CD14-positive monocyte (primary cell): ENCODE measurements around the gene SLC12A7. TPM values are rescaled to one million over a fixed set of nuclear protein-coding genes. Genes with fewer than 3 reads are reported as not detected.

Source experiments
- DNase-seq, 3 donors: peaks; one replicate each; pipeline ENCODE4 v3.0.0-alpha.2; 2011 to 2022
- H2AFZ ChIP-seq: 2 replicates; pipeline ENCODE4 v1.6.0; 2012; ENCODE audit warnings: mild to moderate bottlenecking, low read depth, low read length, inconsistent platforms; ENCODE audit not compliant: insufficient read depth, poor library complexity, severe bottlenecking
- H3K27ac ChIP-seq, 2 donors: 1 replicate in 1 of 2; 2 replicates in 1 of 2; pipeline ENCODE4 v1.5.1; 2012 to 2013; ENCODE audit warnings: low read length in 2 of 2, control low read depth in 1 of 2, inconsistent platforms in 1 of 2, low read depth in 1 of 2, mild to moderate bottlenecking in 1 of 2
- H3K27me3 ChIP-seq, 2 donors: one replicate each; pipeline versions ENCODE4 v1.6.0 to v1.6.1; 2011 to 2013; ENCODE audit warnings: low read length in 2 of 2; ENCODE audit not compliant: control insufficient read depth in 2 of 2, insufficient read depth in 2 of 2
- H3K36me3 ChIP-seq, 2 donors: replicated peaks in 1 of 2; 1 replicate in 1 of 2; 2 replicates in 1 of 2; pipeline versions ENCODE4 v1.5.1 to v1.6.1; 2012 to 2013; ENCODE audit warnings: low read length in 2 of 2, control low read depth in 1 of 2, inconsistent platforms in 1 of 2, mild to moderate bottlenecking in 1 of 2; ENCODE audit not compliant: insufficient read depth in 2 of 2, control insufficient read depth in 1 of 2
- H3K4me1 ChIP-seq, 2 donors: 1 replicate in 1 of 2; 2 replicates in 1 of 2; pipeline versions ENCODE4 v1.5.1 to v1.6.1; 2012 to 2013; ENCODE audit warnings: low read length in 2 of 2, control low read depth in 1 of 2, inconsistent platforms in 1 of 2, mild to moderate bottlenecking in 1 of 2, moderate library complexity in 1 of 2; ENCODE audit not compliant: insufficient read depth in 2 of 2, control insufficient read depth in 1 of 2
- H3K4me2 ChIP-seq: replicated peaks from 2 replicates; pipeline ENCODE3; 2012; ENCODE audit warnings: low read length, moderate library complexity, mild to moderate bottlenecking; ENCODE audit not compliant: poor library complexity, severe bottlenecking; ENCODE audit errors: extremely low read depth
- H3K4me3 ChIP-seq, 3 experiments: fragments of 200-600 bp in 1 of 3; sonication (generic) in 1 of 3; replicated peaks in 1 of 3; 1 replicate in 2 of 3; 2 replicates in 1 of 3; pipeline ENCODE4 v1.5.1; 2011 to 2013; ENCODE audit warnings: low read length in 3 of 3, mild to moderate bottlenecking in 3 of 3, control low read depth in 2 of 3, low read depth in 2 of 3, inconsistent platforms in 1 of 3, moderate library complexity in 1 of 3
- H3K79me2 ChIP-seq: 2 replicates; pipeline ENCODE4 v1.6.0; 2012; ENCODE audit warnings: mild to moderate bottlenecking, control low read depth, inconsistent platforms, low read length, moderate library complexity; ENCODE audit not compliant: insufficient read depth
- H3K9ac ChIP-seq: 2 replicates; pipeline ENCODE4 v1.6.0; 2017; ENCODE audit warnings: low read length, mild to moderate bottlenecking; ENCODE audit not compliant: insufficient read depth, poor library complexity, severe bottlenecking
- H3K9me3 ChIP-seq, 2 donors: replicated peaks in 1 of 2; 1 replicate in 1 of 2; 2 replicates in 1 of 2; pipeline versions ENCODE4 v1.5.1 to v1.6.1; 2012 to 2013; ENCODE audit warnings: low read length in 2 of 2, control low read depth in 1 of 2; ENCODE audit not compliant: control insufficient read depth in 1 of 2, insufficient read depth in 1 of 2
- H4K20me1 ChIP-seq: 2 replicates; pipeline ENCODE4 v1.6.0; 2012; ENCODE audit warnings: mild to moderate bottlenecking, low read length, control low read depth, moderate library complexity; ENCODE audit not compliant: insufficient read depth
- H3K27ac Mint-ChIP-seq, 7 donors: one replicate each; pipeline ENCODE4 v1.8.0; 2020; ENCODE audit warnings: mild to moderate bottlenecking in 7 of 7, mixed read lengths in 7 of 7, moderate library complexity in 6 of 7, inconsistent platforms in 2 of 7
- H3K27me3 Mint-ChIP-seq, 3 donors: one replicate each; pipeline ENCODE4 v1.8.0; 2021 to 2022; ENCODE audit warnings: low read depth in 3 of 3, mild to moderate bottlenecking in 3 of 3, mixed read lengths in 3 of 3, moderate library complexity in 3 of 3, inconsistent platforms in 1 of 3
- H3K36me3 Mint-ChIP-seq, 2 donors: one replicate each; pipeline ENCODE4 v1.8.0; 2020; ENCODE audit warnings: mixed read lengths in 2 of 2, inconsistent platforms in 1 of 2, mild to moderate bottlenecking in 1 of 2
- H3K4me1 Mint-ChIP-seq: one replicate; pipeline ENCODE4 v1.8.0; 2020; ENCODE audit warnings: mild to moderate bottlenecking, mixed read lengths
- H3K4me3 Mint-ChIP-seq, 2 donors: one replicate each; pipeline ENCODE4 v1.8.0; 2020; ENCODE audit warnings: mild to moderate bottlenecking in 2 of 2, mixed read lengths in 2 of 2, moderate library complexity in 1 of 2
- H3K9me3 Mint-ChIP-seq, 7 donors: one replicate each; pipeline ENCODE4 v1.8.0; 2020 to 2022; ENCODE audit warnings: mixed read lengths in 7 of 7, mild to moderate bottlenecking in 6 of 7, moderate library complexity in 6 of 7, inconsistent platforms in 2 of 7
- WGBS: methylation state at CpG from one replicate; pipeline ENCODE4 v1.1.5; 2013; ENCODE audit warnings: missing lambda C conversion rate; ENCODE audit not compliant: insufficient coverage; 5-methylcytosine and 5-hydroxymethylcytosine counted together
- intact Hi-C, 2 donors: fragments of 100-400 bp; cut with micrococcal nuclease; formaldehyde crosslinking; loops; one replicate each; pipeline versions ENCODE4 v1.15.0 to v1.15.1; 2023
- polyA plus RNA-seq, 3 donors: library from polyadenylated mRNA; depleted of rRNA in 1 of 3; unstranded in 2 of 3; stranded (reverse) in 1 of 3; fragments of 300-500 nt in 2 of 3; fragments of >200 nt in 1 of 3; fragmentation: Illumina TruSeq in 2 of 3; gene quantifications; 1 replicate in 2 of 3; 2 replicates in 1 of 3; pipeline ENCODE4 v1.2.3, GENCODE V29; 2012 to 2021
- TF ChIP-seq, protein P1 (sequence below): fragments of 200-600 bp; IDR thresholded peaks from one replicate; pipeline ENCODE4 v1.8.0; 2022; ENCODE audit warnings: antibody characterized with exemption, mild to moderate bottlenecking

SLC12A7 gene
- polyA plus RNA-seq, 3 donors, result 8.2 to 31.2 (median 12.5) TPM

DNA sequence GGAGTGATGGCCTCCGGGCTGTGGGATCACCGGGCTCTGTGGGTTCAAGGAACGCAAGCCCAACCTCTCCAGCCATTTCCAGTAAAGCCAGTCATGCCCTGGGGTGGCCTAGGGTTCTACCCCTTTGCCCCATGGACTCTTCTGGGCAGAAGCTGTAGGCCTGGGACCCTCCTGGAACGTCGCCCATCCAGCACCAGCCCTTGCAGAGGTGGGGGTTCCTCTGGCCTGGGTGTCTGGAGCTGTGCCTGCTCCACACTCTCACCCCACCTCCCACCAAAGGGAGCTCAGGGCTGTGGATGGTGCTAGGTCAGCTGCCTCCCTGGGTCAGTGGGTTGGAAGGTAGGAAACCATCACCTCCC is 1.4 kb upstream of the SLC12A7 start:
- Mint-ChIP-seq H3K27ac (no peak overlapping the region), H3K36me3 (peaks cover 4 to 8% of the 10 kb centered on the region in 2 donors)

DNA sequence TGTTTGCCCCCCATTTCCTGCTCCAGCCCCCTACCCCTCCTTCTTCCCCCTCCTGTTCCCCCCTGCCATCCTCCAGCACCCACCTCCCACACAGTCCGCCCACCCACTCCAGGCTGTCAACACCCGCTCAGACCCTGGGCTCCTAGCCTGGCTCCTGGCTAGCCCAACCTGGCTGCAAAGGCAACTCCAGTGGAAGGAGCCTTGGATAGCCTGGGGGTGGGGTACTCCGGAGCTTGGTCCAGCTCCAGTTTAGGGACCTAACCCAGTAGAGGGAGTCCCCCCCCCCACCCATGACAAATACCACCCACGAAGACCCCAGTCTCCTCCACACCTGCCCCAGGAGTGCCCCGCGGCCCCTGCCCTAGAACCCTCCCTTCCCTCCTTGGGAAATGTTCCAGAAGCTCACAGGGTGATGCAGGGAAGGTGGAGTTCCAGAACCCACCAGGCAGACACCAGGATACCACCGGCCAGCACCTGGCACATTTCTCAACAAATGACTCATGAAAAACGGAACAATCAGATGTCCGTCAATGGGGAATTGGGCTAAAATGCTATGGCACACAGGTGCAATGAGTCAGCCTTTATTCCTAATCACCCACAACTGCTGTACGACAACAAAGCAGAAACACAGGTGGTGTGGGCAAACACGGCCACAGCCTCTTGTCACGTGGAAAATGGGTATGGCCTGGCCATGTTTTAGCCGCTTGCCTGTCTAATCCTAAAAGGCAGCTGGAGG is 901 bp upstream of the SLC12A7 start:
- WGBS, result 4% methylated on average over 7 of the region's 13 CpGs
- H3K27ac Mint-ChIP-seq, result peak overlapping the region in 1 of 7 donors; percentile 56
- Histone ChIP-seq H2AFZ (no peak overlapping the region), H3K4me1 (peaks cover 32 to 33% of the 10 kb centered on the region in 2 donors), H3K9ac (no peak overlapping the region), H3K4me2 (no peak overlapping the region), H3K4me3 (no peak overlapping the region), H3K27me3 (peaks cover 2 to 29% of the 10 kb centered on the region in 2 donors), H3K36me3 (no peaks in the 10 kb centered on the region), H3K79me2 (peaks cover 5% of the 10 kb centered on the region), H3K9me3 (no peaks in the 10 kb centered on the region), H3K27ac (no peak overlapping the region), H4K20me1 (peaks cover 11% of the 10 kb centered on the region)
- H3K4me3 Mint-ChIP-seq, result peak overlapping the region; percentile 56 to 75
- TF ChIP-seq, protein P1, sequence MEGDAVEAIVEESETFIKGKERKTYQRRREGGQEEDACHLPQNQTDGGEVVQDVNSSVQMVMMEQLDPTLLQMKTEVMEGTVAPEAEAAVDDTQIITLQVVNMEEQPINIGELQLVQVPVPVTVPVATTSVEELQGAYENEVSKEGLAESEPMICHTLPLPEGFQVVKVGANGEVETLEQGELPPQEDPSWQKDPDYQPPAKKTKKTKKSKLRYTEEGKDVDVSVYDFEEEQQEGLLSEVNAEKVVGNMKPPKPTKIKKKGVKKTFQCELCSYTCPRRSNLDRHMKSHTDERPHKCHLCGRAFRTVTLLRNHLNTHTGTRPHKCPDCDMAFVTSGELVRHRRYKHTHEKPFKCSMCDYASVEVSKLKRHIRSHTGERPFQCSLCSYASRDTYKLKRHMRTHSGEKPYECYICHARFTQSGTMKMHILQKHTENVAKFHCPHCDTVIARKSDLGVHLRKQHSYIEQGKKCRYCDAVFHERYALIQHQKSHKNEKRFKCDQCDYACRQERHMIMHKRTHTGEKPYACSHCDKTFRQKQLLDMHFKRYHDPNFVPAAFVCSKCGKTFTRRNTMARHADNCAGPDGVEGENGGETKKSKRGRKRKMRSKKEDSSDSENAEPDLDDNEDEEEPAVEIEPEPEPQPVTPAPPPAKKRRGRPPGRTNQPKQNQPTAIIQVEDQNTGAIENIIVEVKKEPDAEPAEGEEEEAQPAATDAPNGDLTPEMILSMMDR, result no peak
- peaks cover 5 to 16% (median 13%) of the 10 kb centered on the region in 3 donors for H3K27me3 Mint-ChIP-seq
- H3K36me3 Mint-ChIP-seq, result peaks cover 4 to 8% of the 10 kb centered on the region in 2 donors
- peaks cover 0 to 5% (median 0%) of the 10 kb centered on the region in 7 donors for H3K9me3 Mint-ChIP-seq
- intact Hi-C loops, result no loop called here
- peak in 2 of 3 donors; percentile 43 to 46 for DNase-seq
- peaks cover 38% of the 10 kb centered on the region for H3K4me1 Mint-ChIP-seq

More for the DNA sequence above, 1.4 kb upstream of the SLC12A7 start:
- DNase-seq, result no peak
- peaks cover 0 to 5% (median 0%) of the 10 kb centered on the region in 7 donors for H3K9me3 Mint-ChIP-seq
- Histone ChIP-seq H3K4me3 (no peak overlapping the region), H3K4me1 (peaks cover 27 to 28% of the 10 kb centered on the region in 2 donors), H3K4me2 (no peak overlapping the region), H3K9ac (no peak overlapping the region), H3K79me2 (peaks cover 5% of the 10 kb centered on the region), H3K36me3 (no peaks in the 10 kb centered on the region), H3K27me3 (peaks cover 2 to 29% of the 10 kb centered on the region in 2 donors), H2AFZ (no peak overlapping the region), H3K27ac (no peak overlapping the region), H3K9me3 (no peaks in the 10 kb centered on the region), H4K20me1 (peaks cover 7% of the 10 kb centered on the region)
- WGBS, result 66% methylated on average over 2 of the region's 5 CpGs
- intact Hi-C loops, result no loop called here
- TF ChIP-seq, protein P1, result no peak
- peaks cover 32% of the 10 kb centered on the region for H3K4me1 Mint-ChIP-seq
- H3K4me3 Mint-ChIP-seq, result peak overlapping the region in 1 of 2 donors; percentile 75
- H3K27me3 Mint-ChIP-seq, result peaks cover 5 to 16% (median 14%) of the 10 kb centered on the region in 3 donors
